ENCODE data around the gene MMGT1.
"Not testable (repeated sequence)": the region's sequence is repeated elsewhere in the genome, so short reads cannot be mapped to it uniquely, and the experiment has no call there.

Gene MMGT1

DNA sequence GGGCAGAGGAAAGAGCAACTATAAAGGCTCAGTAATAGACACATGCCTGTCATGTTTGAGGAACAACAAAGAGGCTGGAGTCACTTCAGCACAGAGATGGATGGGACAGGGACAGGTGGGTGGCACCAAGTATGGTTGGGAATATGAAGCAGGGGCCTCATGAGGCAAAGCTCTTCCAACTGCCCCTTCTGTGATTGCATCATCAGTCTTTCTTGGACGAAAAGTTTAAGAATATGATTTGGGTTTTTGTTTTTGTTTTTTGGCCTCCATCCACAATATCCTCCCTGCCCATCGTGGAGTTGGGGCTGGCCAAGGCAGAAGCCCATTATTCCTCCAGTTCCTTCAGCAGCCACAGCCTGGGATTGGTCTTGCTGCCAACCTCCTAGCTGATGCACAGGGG is 45.9 kb downstream of the MMGT1 start:
- no peak for DNase-seq (ENCODE audit: insufficient read length, low spot score)
- FAIRE-seq = no peak

GRCh38 chrX:135923353-135923752 is 50.4 kb downstream of the MMGT1 start:
- no peak for FAIRE-seq
- no peak for DNase-seq (ENCODE audit: insufficient read length, low spot score)

GRCh38 chrX:135920516-135920915 is 53.3 kb downstream of the MMGT1 start:
- not testable (repeated sequence) for DNase-seq (ENCODE audit: insufficient read length, low spot score); FAIRE-seq

DNA sequence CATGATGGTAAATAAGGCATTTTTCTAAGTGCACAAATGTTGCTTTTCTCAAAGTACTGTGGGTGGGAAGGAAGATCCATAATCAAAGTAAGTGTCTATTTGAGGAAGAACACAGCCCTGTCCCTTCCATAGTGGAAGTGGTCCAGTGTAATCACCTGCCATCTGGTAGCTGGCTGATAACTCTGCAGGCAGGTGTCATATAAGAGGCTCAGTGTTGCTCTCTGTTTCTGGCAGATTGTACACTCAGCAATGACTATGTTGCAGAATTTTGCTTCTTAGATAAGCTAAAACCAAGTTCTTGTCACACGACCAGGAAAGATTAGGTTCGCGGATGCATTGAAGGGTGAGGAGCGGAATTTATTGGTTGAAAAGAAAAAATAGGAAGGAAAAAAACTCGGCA is 59.4 kb downstream of the MMGT1 start:
- DNase-seq (ENCODE audit: insufficient read length, low spot score) (no peak), FAIRE-seq (no peak)

Measured in HTR-8/SVneo (cell line).